Keratinocyte (primary cell): Measurements from ENCODE around the gene EPG5. TPM values are rescaled to one million over a fixed set of nuclear protein-coding genes. Genes with fewer than 3 reads are reported as not detected.

Experiments used
- DNase-seq: peaks from one replicate; pipeline ENCODE4 v3.0.0-alpha.2; 2011; ENCODE audit warnings: low read depth, missing footprints, low spot score
- FAIRE-seq: peaks from 2 replicates; lab custom pipeline; 2011; peaks lifted over from hg19 to GRCh38; lab: Jason Lieb, UNC
- H2AFZ ChIP-seq: 2 replicates; pipeline ENCODE4 v1.6.0; 2012; ENCODE audit warnings: low read length, control low read depth, inconsistent platforms; ENCODE audit not compliant: control insufficient read depth
- H3K27ac ChIP-seq: 2 replicates; pipeline ENCODE4 v1.5.1; 2011; ENCODE audit warnings: low read length; ENCODE audit not compliant: control insufficient read depth, insufficient read depth
- H3K27me3 ChIP-seq: 3 replicates; pipeline ENCODE4 v1.6.0; 2011; ENCODE audit warnings: low read length; ENCODE audit not compliant: control insufficient read depth, insufficient read depth; ENCODE audit errors: extremely low read depth
- H3K36me3 ChIP-seq, 2 experiments: 2 replicates in 1 of 2; 3 replicates in 1 of 2; pipeline ENCODE4 v1.5.1; 2011; ENCODE audit warnings: low read length in 2 of 2, mild to moderate bottlenecking in 1 of 2; ENCODE audit not compliant: control insufficient read depth in 2 of 2, insufficient read depth in 2 of 2; ENCODE audit errors: extremely low read depth in 1 of 2
- H3K4me1 ChIP-seq: 3 replicates; pipeline ENCODE4 v1.5.1; 2011; ENCODE audit warnings: low read length; ENCODE audit not compliant: control insufficient read depth, insufficient read depth; ENCODE audit errors: extremely low read depth
- H3K4me2 ChIP-seq: 3 replicates; pipeline ENCODE4 v1.6.0; 2011; ENCODE audit warnings: low read depth, low read length; ENCODE audit not compliant: control insufficient read depth, insufficient read depth; ENCODE audit errors: extremely low read depth
- H3K4me3 ChIP-seq, 3 experiments: fragments of 200-600 bp in 1 of 3; sonication (generic) in 1 of 3; 2 replicates in 2 of 3; 3 replicates in 1 of 3; pipeline ENCODE4 v1.5.1; 2011 to 2016; ENCODE audit warnings: low read length in 3 of 3, mild to moderate bottlenecking in 3 of 3, control low read depth in 2 of 3, inconsistent platforms in 1 of 3, low read depth in 1 of 3, mixed read lengths in 1 of 3, mixed run types in 1 of 3, moderate library complexity in 1 of 3; ENCODE audit not compliant: control insufficient read depth in 2 of 3, insufficient read depth in 2 of 3; ENCODE audit errors: extremely low read depth in 1 of 3
- H3K79me2 ChIP-seq: 2 replicates; pipeline ENCODE4 v1.6.0; 2012; ENCODE audit warnings: low read length; ENCODE audit not compliant: control insufficient read depth, insufficient read depth
- H3K9ac ChIP-seq: 3 replicates; pipeline ENCODE4 v1.6.0; 2011; ENCODE audit warnings: low read length; ENCODE audit not compliant: control insufficient read depth, insufficient read depth; ENCODE audit errors: extremely low read depth
- H3K9me1 ChIP-seq: 3 replicates; pipeline ENCODE4 v1.6.0; 2011; ENCODE audit warnings: low read length; ENCODE audit not compliant: control insufficient read depth, insufficient read depth; ENCODE audit errors: extremely low read depth
- H3K9me3 ChIP-seq: 2 replicates; pipeline ENCODE4 v1.5.1; 2012; ENCODE audit warnings: low read depth, low read length; ENCODE audit not compliant: control insufficient read depth
- H4K20me1 ChIP-seq: 3 replicates; pipeline ENCODE4 v1.6.0; 2011; ENCODE audit warnings: low read length; ENCODE audit not compliant: control insufficient read depth, insufficient read depth; ENCODE audit errors: extremely low read depth
- EZH2 ChIP-seq: IDR thresholded peaks from one replicate; pipeline ENCODE4 v1.6.1; 2012; ENCODE audit warnings: inconsistent platforms, mild to moderate bottlenecking, low read length, moderate library complexity
- dilution Hi-C: fragments of 300-500 bp; cut with MboI; formaldehyde crosslinking; loops from one replicate; pipeline ENCODE4 v1.7.0; 2020; ENCODE audit warnings: low sequenced_read_pairs; ENCODE audit not compliant: extremely low pct_ligation_motif_present
- polyA plus RNA-seq, 5 experiments: library from polyadenylated mRNA; depleted of rRNA in 3 of 5; stranded (reverse) in 3 of 5; stranded (forward) in 1 of 5; unstranded in 1 of 5; fragments of >200 nt; gene quantifications; 1 replicate in 1 of 5; 2 replicates in 3 of 5; 3 replicates in 1 of 5; pipeline versions ENCODE4 v1.2.1 to v1.2.3, GENCODE V29; 2011 to 2012; ENCODE audit warnings: missing spikeins in 2 of 5, low read depth in 1 of 5, low replicate concordance in 1 of 5
- TF ChIP-seq, protein P1 (sequence below), 3 experiments: IDR thresholded peaks in 1 of 3; conservative IDR thresholded peaks in 1 of 3; optimal IDR thresholded peaks in 1 of 3; 2 replicates in 2 of 3; 3 replicates in 1 of 3; pipeline versions ENCODE3 to v1.5.1; 2011; ENCODE audit warnings: low read length in 3 of 3, mild to moderate bottlenecking in 3 of 3, moderate library complexity in 2 of 3, control low read depth in 1 of 3, inconsistent platforms in 1 of 3; ENCODE audit not compliant: insufficient read depth in 2 of 3; ENCODE audit errors: extremely low read depth in 1 of 3

EPG5 gene
- polyA plus RNA-seq, 1 donor (not counting 4 experiments of a cell fraction or from before 2014, with no cell fraction given) = 17.8 TPM

DNA sequence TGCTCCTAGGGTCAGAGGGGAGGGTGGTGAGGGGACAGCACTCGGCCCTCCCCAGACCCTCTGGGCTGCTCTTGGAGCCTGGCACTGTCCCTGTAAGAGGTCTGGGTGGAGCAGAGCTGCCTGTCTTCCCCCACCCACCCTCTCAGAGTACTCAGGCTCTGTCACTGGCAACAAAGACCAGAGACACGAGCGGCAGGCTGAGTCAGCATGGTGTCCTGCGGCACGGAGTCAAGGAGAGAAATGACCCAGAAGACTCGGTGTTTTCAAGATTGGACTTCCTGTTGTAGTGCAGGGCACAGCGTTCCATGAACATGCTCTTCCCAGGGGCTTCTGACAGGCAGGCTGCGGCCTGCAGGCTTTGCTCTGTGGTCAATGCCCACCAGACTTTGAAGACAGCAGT is 121.7 kb downstream of the EPG5 start:
- Histone ChIP-seq H3K4me1 (peaks cover under 1% of the 10 kb centered on the region), H3K79me2 (no peaks in the 10 kb centered on the region), H3K9ac (no peak overlapping the region), H3K9me3 (no peaks in the 10 kb centered on the region), H3K4me2 (no peak overlapping the region), H3K27me3 (no peaks in the 10 kb centered on the region), H3K27ac (no peak overlapping the region), H3K4me3 (no peak overlapping the region), H3K36me3 (peaks cover 7% of the 10 kb centered on the region in 2 experiments), H2AFZ (no peak overlapping the region), H3K9me1 (no peaks in the 10 kb centered on the region), H4K20me1 (no peaks in the 10 kb centered on the region)
- TF ChIP-seq, protein P1, sequence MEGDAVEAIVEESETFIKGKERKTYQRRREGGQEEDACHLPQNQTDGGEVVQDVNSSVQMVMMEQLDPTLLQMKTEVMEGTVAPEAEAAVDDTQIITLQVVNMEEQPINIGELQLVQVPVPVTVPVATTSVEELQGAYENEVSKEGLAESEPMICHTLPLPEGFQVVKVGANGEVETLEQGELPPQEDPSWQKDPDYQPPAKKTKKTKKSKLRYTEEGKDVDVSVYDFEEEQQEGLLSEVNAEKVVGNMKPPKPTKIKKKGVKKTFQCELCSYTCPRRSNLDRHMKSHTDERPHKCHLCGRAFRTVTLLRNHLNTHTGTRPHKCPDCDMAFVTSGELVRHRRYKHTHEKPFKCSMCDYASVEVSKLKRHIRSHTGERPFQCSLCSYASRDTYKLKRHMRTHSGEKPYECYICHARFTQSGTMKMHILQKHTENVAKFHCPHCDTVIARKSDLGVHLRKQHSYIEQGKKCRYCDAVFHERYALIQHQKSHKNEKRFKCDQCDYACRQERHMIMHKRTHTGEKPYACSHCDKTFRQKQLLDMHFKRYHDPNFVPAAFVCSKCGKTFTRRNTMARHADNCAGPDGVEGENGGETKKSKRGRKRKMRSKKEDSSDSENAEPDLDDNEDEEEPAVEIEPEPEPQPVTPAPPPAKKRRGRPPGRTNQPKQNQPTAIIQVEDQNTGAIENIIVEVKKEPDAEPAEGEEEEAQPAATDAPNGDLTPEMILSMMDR (optimal IDR thresholded peaks at IDR 0.05 in 1 of 3, IDR thresholded peaks at IDR 0.05 in 1 of 3, conservative IDR thresholded peaks at IDR 0.05 in 1 of 3; ENCODE audit: extremely low read depth in 1 of 3, insufficient read depth in 2 of 3, low read length in 3 of 3) = no peak
- TF ChIP-seq EZH2 = no peak
- DNase-seq (no peak), FAIRE-seq (no peak)
- dilution Hi-C loops = no loop called here

DNA sequence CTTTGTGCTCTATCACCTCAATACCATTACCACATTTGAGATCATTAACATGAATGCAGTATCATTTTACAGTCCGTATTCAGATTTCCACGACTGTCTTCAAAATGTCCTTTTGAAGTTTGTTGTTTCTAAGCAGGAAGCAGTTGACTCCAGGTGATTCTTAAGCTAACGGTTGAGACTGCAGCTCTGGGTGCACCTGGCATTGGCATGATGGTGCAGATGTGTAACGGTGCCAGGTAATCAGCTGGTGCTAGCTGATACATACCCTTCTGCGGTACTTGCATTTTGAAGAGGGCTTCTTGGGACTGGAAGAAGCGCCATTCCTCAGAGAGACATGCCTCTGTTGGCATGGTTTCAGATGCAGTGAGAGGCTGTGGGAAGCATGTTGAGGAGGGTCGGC is 122.2 kb downstream of the EPG5 start:
- TF ChIP-seq, protein P1 (optimal IDR thresholded peaks at IDR 0.05 in 1 of 3, IDR thresholded peaks at IDR 0.05 in 1 of 3, conservative IDR thresholded peaks at IDR 0.05 in 1 of 3; ENCODE audit: extremely low read depth in 1 of 3, insufficient read depth in 2 of 3, low read length in 3 of 3) = no peak
- TF ChIP-seq EZH2 = no peak
- Histone ChIP-seq H3K4me3 (no peak overlapping the region), H3K27ac (no peak overlapping the region), H4K20me1 (no peaks in the 10 kb centered on the region), H3K9me1 (no peaks in the 10 kb centered on the region), H2AFZ (no peak overlapping the region), H3K79me2 (no peaks in the 10 kb centered on the region), H3K36me3 (peaks cover 6 to 7% of the 10 kb centered on the region in 2 experiments), H3K4me2 (no peak overlapping the region), H3K9me3 (no peaks in the 10 kb centered on the region), H3K4me1 (peaks cover 5% of the 10 kb centered on the region), H3K27me3 (no peaks in the 10 kb centered on the region), H3K9ac (no peak overlapping the region)
- DNase-seq (no peak), FAIRE-seq (no peak)
- dilution Hi-C loops = no loop called here
